SK-N-SH (cell line): ENCODE measurements around the gene PORCN. TPM values are rescaled to one million over a fixed set of nuclear protein-coding genes. Genes with fewer than 3 reads are reported as not detected.

ENCODE experiments used
- CTCF ChIA-PET: fragments of 300-600, 350-600 bp; formaldehyde crosslinking; extraction: SDS; loops from one replicate; lab custom pipeline; 2021; lab: Yijun Ruan, JAX
- POLR2A ChIA-PET: fragments of 350-600 bp; sonication (Branson Sonifier 250); formaldehyde crosslinking; extraction: SDS; loops from one replicate; lab custom pipeline; 2020; ENCODE audit warnings: antibody characterized with exemption, inconsistent platforms; lab: Yijun Ruan, JAX
- DNase-seq: peaks from one replicate; pipeline ENCODE4 v3.0.0; 2012
- H2AFZ ChIP-seq: fragments of 200-600 bp; sonication (generic); 2 replicates; pipeline ENCODE4 v1.8.1; 2016; ENCODE audit warnings: antibody characterized with exemption, mild to moderate bottlenecking, low read depth
- H3F3A ChIP-seq: fragments of 200-600 bp; sonication (generic); replicated peaks from 2 replicates; pipeline ENCODE3; 2016; ENCODE audit warnings: antibody characterized with exemption, mild to moderate bottlenecking; ENCODE audit not compliant: insufficient read depth
- H3K27ac ChIP-seq, 2 experiments: fragments of 200-500 bp in 1 of 2; fragments of 200-600 bp in 1 of 2; sonication (Bioruptor generic) in 1 of 2; sonication (generic), shearing (Covaris generic) in 1 of 2; 2 replicates each; pipeline versions ENCODE4 v1.5.1 to v1.6.1; 2014 to 2016; ENCODE audit warnings: low read depth in 2 of 2, inconsistent platforms in 1 of 2, low read length in 1 of 2, mild to moderate bottlenecking in 1 of 2, mixed read lengths in 1 of 2
- H3K27me3 ChIP-seq: fragments of 200-600 bp; sonication (generic), shearing (Covaris generic); 2 replicates; pipeline ENCODE4 v1.6.1; 2016; ENCODE audit warnings: mixed run types; ENCODE audit not compliant: insufficient read depth
- H3K36me3 ChIP-seq, 2 experiments: fragments of 200-500 bp in 1 of 2; fragments of 200-600 bp in 1 of 2; sonication (Bioruptor generic) in 1 of 2; sonication (generic) in 1 of 2; replicated peaks in 1 of 2; 2 replicates each; pipeline versions ENCODE3 to v1.5.1; 2014 to 2016; ENCODE audit warnings: low read length in 1 of 2, mild to moderate bottlenecking in 1 of 2; ENCODE audit not compliant: insufficient read depth in 2 of 2, control insufficient read depth in 1 of 2
- H3K4me1 ChIP-seq, 2 experiments: fragments of 200-500 bp in 1 of 2; fragments of 200-600 bp in 1 of 2; sonication (Bioruptor generic) in 1 of 2; sonication (generic), shearing (Covaris generic) in 1 of 2; 2 replicates each; pipeline versions ENCODE4 v1.5.1 to v1.6.1; 2014 to 2016; ENCODE audit warnings: low read depth in 1 of 2, low read length in 1 of 2, mixed run types in 1 of 2; ENCODE audit not compliant: insufficient read depth in 2 of 2, control insufficient read depth in 1 of 2
- H3K4me2 ChIP-seq: fragments of 200-600 bp; sonication (generic), shearing (Covaris generic); 2 replicates; pipeline ENCODE4 v1.6.1; 2017; ENCODE audit warnings: mixed run types
- H3K4me3 ChIP-seq, 2 experiments: fragments of 200-500 bp in 1 of 2; fragments of 200-600 bp in 1 of 2; sonication (Bioruptor generic) in 1 of 2; sonication (generic), shearing (Covaris generic) in 1 of 2; 2 replicates each; pipeline versions ENCODE4 v1.5.1 to v1.8.1; 2014 to 2016; ENCODE audit warnings: low read depth in 2 of 2, inconsistent platforms in 1 of 2, low read length in 1 of 2, mild to moderate bottlenecking in 1 of 2, mixed read lengths in 1 of 2, moderate library complexity in 1 of 2
- H3K79me2 ChIP-seq: fragments of 200-600 bp; sonication (generic); 2 replicates; pipeline ENCODE4 v1.8.1; 2017; ENCODE audit warnings: mild to moderate bottlenecking; ENCODE audit not compliant: insufficient read depth
- H3K9ac ChIP-seq: fragments of 200-600 bp; sonication (generic); 2 replicates; pipeline ENCODE4 v1.6.1; 2017; ENCODE audit warnings: mixed run types
- H3K9me2 ChIP-seq: fragments of 200-600 bp; sonication (generic); 2 replicates; pipeline ENCODE4 v1.6.1; 2017; ENCODE audit warnings: mixed run types
- H3K9me3 ChIP-seq: fragments of 200-600 bp; sonication (generic); 2 replicates; pipeline ENCODE4 v1.6.1; 2017; ENCODE audit warnings: mixed run types, mild to moderate bottlenecking, moderate library complexity
- H4K20me1 ChIP-seq: fragments of 200-600 bp; sonication (generic); 2 replicates; pipeline ENCODE4 v1.6.1; 2017; ENCODE audit warnings: mild to moderate bottlenecking, mixed run types; ENCODE audit not compliant: insufficient read depth
- CHD2 ChIP-seq: fragments of 150-350 bp; IDR thresholded peaks from 2 replicates; pipeline ENCODE4 v1.6.1; 2018; ENCODE audit warnings: low read length; ENCODE audit not compliant: partially characterized antibody
- FOSL2 ChIP-seq: IDR thresholded peaks from 2 replicates; pipeline ENCODE4 v1.4.0; 2012; ENCODE audit warnings: low read depth, mild to moderate bottlenecking, moderate library complexity, borderline replicate concordance
- FOXJ3 ChIP-seq: sonication (generic); formaldehyde crosslinking; IDR thresholded peaks from 2 replicates; pipeline ENCODE4 v1.5.1; 2020; ENCODE audit warnings: mild to moderate bottlenecking, missing genetic modification reagents
- GABPA ChIP-seq: IDR thresholded peaks from 2 replicates; pipeline ENCODE4 v1.4.0; 2012; ENCODE audit warnings: low read depth, mild to moderate bottlenecking
- MAX ChIP-seq: IDR thresholded peaks from 2 replicates; pipeline ENCODE4 v1.4.0; 2012; ENCODE audit warnings: low read depth
- NFIC ChIP-seq: IDR thresholded peaks from 2 replicates; pipeline ENCODE4 v1.4.0; 2012; ENCODE audit warnings: borderline replicate concordance
- NRF1 ChIP-seq: IDR thresholded peaks from 2 replicates; pipeline ENCODE4 v1.6.1; 2012; ENCODE audit warnings: low read depth, mild to moderate bottlenecking, low read length
- PBX3 ChIP-seq: IDR thresholded peaks from 2 replicates; pipeline ENCODE4; 2012
- RAD21 ChIP-seq: IDR thresholded peaks from 2 replicates; pipeline ENCODE4 v1.6.1; 2012; ENCODE audit warnings: mild to moderate bottlenecking, low read length
- REST ChIP-seq: IDR thresholded peaks from 2 replicates; pipeline ENCODE4 v1.6.1; 2012; ENCODE audit warnings: mild to moderate bottlenecking, low read depth, low read length, moderate library complexity
- RFX5 ChIP-seq: IDR thresholded peaks from 2 replicates; pipeline ENCODE4 v1.6.1; 2012; ENCODE audit warnings: mild to moderate bottlenecking, improper control_type of control experiment, low read length
- RXRA ChIP-seq: IDR thresholded peaks from 2 replicates; pipeline ENCODE4 v1.4.0; 2012; ENCODE audit warnings: low read depth, mild to moderate bottlenecking, borderline replicate concordance
- SMC3 ChIP-seq: IDR thresholded peaks from 2 replicates; pipeline ENCODE4 v1.6.1; 2012; ENCODE audit warnings: low read depth, low read length, improper control_type of control experiment
- ZBTB33 ChIP-seq: IDR thresholded peaks from 2 replicates; pipeline ENCODE4 v1.4.0; 2012; ENCODE audit warnings: low read depth, borderline replicate concordance
- WGBS: methylation state at CpG from one replicate; pipeline ENCODE4 v1.1.6; 2017; ENCODE audit warnings: low lambda C conversion rate; 5-methylcytosine and 5-hydroxymethylcytosine counted together
- polyA plus RNA-seq, 3 experiments: library from polyadenylated mRNA; depleted of rRNA; stranded (reverse); fragments of >200 nt; gene quantifications; 2 replicates each; pipeline ENCODE4 v1.2.3, GENCODE V29; 2012

Gene PORCN
- polyA plus RNA-seq, 1 of the 3 experiments (the other 2 are of a cell fraction) = 11.0 TPM

- peak overlapping the region; percentile 64 to 68 for H3K4me3 ChIP-seq
- no peaks in the 10 kb centered on the region for H4K20me1 ChIP-seq
- no peaks in the 10 kb centered on the region for H3K9me3 ChIP-seq
- H2AFZ ChIP-seq = peak overlapping the region; percentile 72; the same call in 1 of the 2 replicates
- POLR2A ChIA-PET = no interaction called here
- peak overlapping the region; percentile 82 for H3K4me2 ChIP-seq
- no peaks in the 10 kb centered on the region for H3K9me2 ChIP-seq
- WGBS = 3% methylated on average over 5 of the region's 16 CpGs
- peak overlapping the region; percentile 70 for H3K9ac ChIP-seq
- peak; percentile 48 for DNase-seq
- CTCF ChIA-PET = interaction anchor here (1.0 kb wide), 1 partner anchor 21 kb away, joined by 3 read pairs; no protein-coding TSS in a partner anchor
- TF ChIP-seq RAD21 (no peak), ZBTB33 (no peak), FOSL2 (no peak), SMC3 (no peak), REST (no peak), CHD2 (no peak), GABPA (no peak), RFX5 (no peak), PBX3 (no peak), NFIC (no peak), FOXJ3 (no peak), RXRA (no peak), MAX (no peak), NRF1 (no peak)
- no peaks in the 10 kb centered on the region for H3K79me2 ChIP-seq
- peaks cover 0 to 17% of the 10 kb centered on the region in 2 experiments; a peak in 1 of 4 replicates for H3K4me1 ChIP-seq
- no peaks in the 10 kb centered on the region for H3K36me3 ChIP-seq
- peak overlapping the region in 1 of 2 experiments; percentile 24; a peak in 1 of 4 replicates for H3K27ac ChIP-seq
- H3F3A ChIP-seq = no peaks in the 10 kb centered on the region
- H3K27me3 ChIP-seq = no peaks in the 10 kb centered on the region
Observed at GRCh38 chrX:48509245-48509590, 426 bp downstream of the PORCN start.
